NCI-H2029 (cell line): Measurements from ENCODE around the gene AURKA.
"Not testable (repeated sequence)": the region's sequence is repeated elsewhere in the genome, so short reads cannot be mapped to it uniquely, and the experiment has no call there.

Source experiments
- DNase-seq: peaks from one replicate; lab custom pipeline; 2025; lab: John Stamatoyannopoulos, UW

AURKA gene

GRCh38 chr20:56391037-56391436, 978 bp downstream of the AURKA start:
- no peak for DNase-seq

DNA sequence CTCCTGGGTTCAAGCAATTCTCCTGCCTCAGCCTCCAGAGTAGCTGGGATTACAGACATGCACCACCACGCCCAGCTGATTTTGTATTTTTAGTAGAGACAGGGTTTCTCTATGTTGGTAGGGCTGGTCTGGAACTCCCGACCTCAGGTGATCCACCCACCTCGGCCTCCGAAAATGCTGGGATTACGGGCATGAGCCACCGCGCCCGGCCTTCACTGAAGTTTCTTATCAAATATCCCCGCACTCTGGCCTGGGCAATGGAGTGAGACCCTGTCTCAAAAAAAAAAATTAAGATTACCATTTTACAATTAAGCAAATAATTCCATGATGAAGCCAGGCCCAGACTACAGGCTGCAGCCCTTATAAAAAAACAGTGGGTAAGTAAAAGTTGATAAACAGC, 1.6 kb downstream of the AURKA start:
- not testable (repeated sequence) for DNase-seq

DNA sequence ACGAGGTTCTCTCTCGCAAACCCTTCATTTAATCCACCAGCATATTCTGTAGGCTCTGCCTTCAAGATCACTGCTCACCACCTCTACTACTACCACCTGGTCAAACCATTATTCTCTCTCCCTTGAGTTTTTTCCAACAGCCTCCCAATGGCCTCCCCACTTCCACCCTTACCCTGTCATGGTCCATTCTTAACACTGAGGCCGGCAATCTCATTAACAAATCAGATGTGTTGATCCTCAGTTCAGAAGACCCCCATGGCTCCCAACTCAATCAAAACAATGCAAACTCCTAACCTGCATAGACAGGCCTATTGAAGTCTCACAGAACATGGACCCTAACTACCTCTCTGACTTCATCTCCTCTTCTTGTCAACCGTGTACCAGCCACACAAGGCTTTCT, 2.2 kb downstream of the AURKA start:
- DNase-seq: no peak

DNA sequence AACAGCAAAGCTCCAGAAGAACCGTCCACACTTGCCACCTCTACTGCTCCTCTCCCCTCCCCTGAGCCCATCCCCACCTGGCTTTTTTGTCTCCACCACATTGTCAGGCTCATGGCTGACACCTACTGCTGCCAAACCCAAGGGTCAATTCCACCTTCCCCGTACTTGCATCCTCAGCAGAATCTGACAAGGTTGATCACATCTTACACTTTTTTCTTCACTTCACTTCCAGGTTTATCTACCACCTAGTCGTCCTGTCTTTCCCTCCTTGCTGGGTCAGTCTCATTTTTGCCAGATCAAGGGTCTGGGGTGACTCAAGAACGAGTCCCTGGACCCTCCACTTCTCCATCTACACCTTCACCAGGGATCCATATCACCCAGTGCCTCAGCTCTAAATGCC, 3.1 kb downstream of the AURKA start:
- DNase-seq: no peak

- no peak for DNase-seq
Measured at GRCh38 chr20:56386219-56386618, 5.8 kb downstream of the AURKA start.

- DNase-seq: no peak
Measured at GRCh38 chr20:56385130-56385529, 6.9 kb downstream of the AURKA start.

- no peak for DNase-seq
Measured at GRCh38 chr20:56383334-56383733, 8.7 kb downstream of the AURKA start.

GRCh38 chr20:56382696-56383095, 9.3 kb downstream of the AURKA start:
- DNase-seq: no peak

- DNase-seq: no peak
Measured at GRCh38 chr20:56381501-56381900, 10.5 kb downstream of the AURKA start.

- no peak for DNase-seq
Measured at GRCh38 chr20:56380375-56380774, 11.6 kb downstream of the AURKA start.

DNA sequence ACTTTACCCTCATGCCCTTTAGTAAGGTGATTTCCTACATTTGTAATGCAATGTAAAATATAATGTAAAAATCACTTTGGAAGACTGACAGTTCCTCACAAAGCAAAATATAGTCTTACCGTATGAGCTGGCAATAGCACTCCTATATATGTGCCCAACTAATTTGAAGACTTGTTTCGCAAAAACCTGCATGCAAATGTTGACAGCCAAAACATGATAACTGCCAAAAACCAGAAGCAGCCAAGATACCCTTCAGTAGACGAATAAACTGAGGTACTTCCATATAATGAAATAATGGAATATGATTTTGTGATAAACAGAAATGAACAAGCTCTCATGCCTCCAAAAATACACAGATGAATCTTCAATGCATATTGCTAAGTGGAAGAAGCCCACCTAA, 13.6 kb downstream of the AURKA start:
- DNase-seq: no peak

DNA sequence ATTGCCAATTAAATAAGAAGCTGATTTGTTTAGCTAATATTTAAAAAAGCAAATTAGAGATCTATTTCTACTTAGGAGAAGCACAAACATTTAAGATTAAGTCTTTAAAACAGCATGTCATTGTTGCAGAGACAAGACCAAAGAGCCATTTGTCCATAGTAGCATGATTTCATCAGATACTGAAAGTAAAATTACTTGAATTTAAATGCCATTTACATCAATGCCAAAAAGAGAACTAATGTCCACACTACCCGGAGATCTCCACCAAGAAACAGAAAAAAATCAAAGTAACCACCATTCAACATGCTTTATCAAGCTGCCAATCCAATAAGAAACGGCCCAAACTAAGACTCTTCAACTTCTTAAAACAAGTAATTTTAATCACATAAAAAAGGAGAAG, 15.7 kb downstream of the AURKA start:
- DNase-seq: no peak

DNA sequence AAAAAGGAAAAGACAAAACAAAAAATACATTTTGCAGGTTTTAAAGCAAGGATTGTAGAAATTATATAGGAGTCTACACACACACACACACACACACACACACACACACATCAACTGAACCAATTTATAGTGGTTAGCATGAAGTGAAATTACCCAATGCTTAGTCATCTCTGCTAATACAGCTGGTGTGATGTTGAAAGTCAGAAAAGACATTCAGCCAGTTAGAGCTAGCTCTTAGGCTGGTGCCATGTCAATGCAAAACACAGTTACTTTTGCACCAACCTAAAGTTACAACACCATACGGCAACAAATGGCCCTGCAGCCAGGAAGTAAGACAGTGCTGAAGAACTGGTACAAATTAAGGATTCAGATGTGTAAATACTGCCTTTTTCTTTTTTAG, 18.1 kb downstream of the AURKA start:
- DNase-seq: no peak

GRCh38 chr20:56372850-56373249, 19.2 kb downstream of the AURKA start:
- DNase-seq: no peak

- no peak for DNase-seq
Measured at GRCh38 chr20:56371977-56372376, 20.0 kb downstream of the AURKA start.

GRCh38 chr20:56369179-56369578, 22.8 kb downstream of the AURKA start:
- DNase-seq: no peak

GRCh38 chr20:56368351-56369134, 23.5 kb downstream of the AURKA start:
- no peak for DNase-seq

DNA sequence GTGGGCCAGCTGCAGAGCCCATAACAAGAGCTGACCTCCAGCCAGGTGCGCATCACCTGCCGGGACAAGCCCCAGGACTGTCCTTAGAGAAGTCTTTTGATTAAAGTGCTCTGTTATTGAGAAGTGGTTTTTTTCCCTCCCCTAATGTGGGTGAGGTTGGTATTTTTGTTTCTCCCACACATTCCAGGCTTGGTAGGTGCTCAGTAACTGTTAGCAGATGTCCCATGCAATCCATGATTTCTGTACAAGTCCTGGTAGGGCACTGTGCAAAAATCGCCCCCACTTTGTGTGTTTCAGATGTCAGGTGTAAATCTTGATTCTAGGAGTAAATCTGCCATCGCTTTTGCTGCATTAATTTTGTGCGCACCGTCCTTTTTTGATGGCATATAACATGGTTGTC, 28.5 kb downstream of the AURKA start:
- no peak for DNase-seq

DNA sequence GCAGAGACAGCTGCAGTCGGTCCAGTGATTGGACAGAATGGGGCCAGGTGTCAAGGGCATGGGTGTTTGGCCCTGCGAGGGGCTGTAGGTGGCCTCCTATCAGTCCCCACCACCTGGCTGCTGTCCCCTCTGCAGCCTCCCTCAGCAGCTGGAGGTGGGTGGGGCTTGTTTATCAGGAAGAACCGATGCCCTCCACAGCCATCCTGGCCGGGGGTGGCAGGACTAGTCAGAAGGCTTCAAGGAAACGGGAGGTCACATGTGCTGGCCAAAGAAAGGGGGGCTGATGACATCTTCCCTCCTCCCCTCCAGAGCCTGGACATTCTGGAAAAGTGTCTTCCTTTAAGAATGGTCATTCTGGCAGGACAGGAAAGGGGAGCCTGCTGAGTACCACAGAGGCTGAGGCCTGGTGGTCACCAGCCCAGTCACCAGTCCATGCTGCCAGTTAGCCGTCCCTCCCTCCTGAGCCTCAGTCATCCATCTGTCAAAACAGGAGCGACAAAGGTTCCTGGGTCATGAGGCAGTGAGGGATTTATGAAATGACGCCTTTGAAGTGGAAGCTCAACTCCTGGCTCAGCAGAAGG, 29.1 kb downstream of the AURKA start:
- no peak for DNase-seq

DNA sequence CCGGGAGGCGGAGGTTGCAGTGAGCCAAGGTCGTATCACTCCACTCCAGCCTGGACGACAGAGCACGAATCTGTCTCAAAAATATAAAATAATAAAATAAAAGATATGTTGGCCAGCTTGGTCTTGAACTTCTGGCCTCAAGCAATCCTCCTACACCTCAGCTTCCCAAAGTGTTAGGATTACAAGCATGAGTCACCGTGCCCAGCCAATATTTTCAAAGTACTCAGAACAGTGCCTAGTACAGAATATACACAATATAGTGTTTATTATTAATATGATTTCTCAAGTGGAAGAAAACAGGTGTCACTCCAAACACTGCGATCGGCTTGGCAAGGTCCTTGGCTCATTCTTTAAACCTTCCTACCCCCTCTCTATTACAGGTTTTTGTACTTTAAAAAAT, 30.1 kb downstream of the AURKA start:
- no peak for DNase-seq

DNA sequence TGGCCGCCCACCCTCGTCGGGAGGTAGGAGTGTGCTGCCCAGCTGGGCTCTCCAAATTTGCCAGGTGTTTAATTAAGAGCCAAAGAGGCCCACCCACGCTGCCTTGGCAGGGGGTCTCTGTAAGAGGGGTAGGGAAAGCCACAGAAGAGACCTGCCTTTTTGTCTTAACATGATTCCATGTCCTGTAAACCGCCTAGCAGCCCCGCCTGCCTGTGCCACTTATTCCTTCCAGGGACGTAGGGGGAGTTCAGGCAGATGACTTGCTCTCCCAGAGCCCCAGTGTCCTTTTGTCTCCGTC, 31.2 kb downstream of the AURKA start:
- DNase-seq: no peak

- no peak for DNase-seq
Measured at GRCh38 chr20:56360133-56360907, 31.7 kb downstream of the AURKA start.
